ENCODE measurements around the gene ERAL1. TPM values are rescaled to one million over a fixed set of nuclear protein-coding genes. Genes with fewer than 3 reads are reported as not detected.

Gene ERAL1
- total and polyA plus RNA-seq, 2 donors (not counting 1 experiment from before 2014, with no cell fraction given) = 35.9 to 45.7 TPM

DNA sequence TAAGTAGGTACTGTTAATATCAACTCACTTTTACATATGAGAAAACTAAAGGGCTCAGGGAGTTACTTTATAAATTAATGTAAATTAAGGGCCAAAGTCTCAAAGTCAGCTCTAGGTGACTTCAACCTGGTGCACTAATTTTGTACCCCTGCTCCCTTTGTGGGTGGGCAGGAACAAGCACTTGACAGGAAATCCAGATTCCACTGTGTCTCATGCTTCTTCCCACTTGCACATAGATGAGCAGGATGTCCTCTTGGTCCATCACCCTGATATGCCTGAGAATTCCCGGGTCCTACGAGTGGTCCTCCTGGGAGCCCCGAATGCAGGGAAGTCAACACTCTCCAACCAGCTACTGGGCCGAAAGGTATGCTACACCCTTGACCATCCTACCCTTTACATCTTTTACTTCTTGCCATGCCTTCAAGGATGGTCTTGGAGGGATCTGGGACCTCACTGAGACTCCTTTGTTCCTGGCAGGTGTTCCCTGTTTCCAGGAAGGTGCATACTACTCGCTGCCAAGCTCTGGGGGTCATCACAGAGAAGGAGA is 1.3 kb downstream of the ERAL1 start:
- no peak overlapping the region for H3K27ac ChIP-seq (ENCODE audit: low read length in 2 of 2)
- no peak overlapping the region for H2AFZ ChIP-seq (ENCODE audit: insufficient read depth, low read depth, low read length, poor library complexity, severe bottlenecking)
- Mint-ChIP-seq H3K4me1 (peaks cover 17% of the 10 kb centered on the region), H3K9me3 (ENCODE audit: insufficient read depth) (no peaks in the 10 kb centered on the region), H3K27ac (no peak overlapping the region), H3K27me3 (no peaks in the 10 kb centered on the region), H3K4me3 (peak overlapping the region; percentile 96)
- no peaks in the 10 kb centered on the region for H3K27me3 ChIP-seq (replicated peaks in 1 of 4; ENCODE audit: control extremely low read depth in 1 of 4, control insufficient read depth in 3 of 4, insufficient read depth in 4 of 4, low read length in 3 of 4)
- ATAC-seq (ENCODE audit: low read depth) (no peak), DNase-seq (no peak)
- H3K79me2 ChIP-seq (ENCODE audit: control insufficient read depth, insufficient read depth, low read length) = peaks cover 14% of the 10 kb centered on the region
- H3K36me3 ChIP-seq (replicated peaks in 1 of 2; ENCODE audit: control extremely low read depth in 1 of 2, control insufficient read depth in 1 of 2, extremely low read depth in 1 of 2, insufficient read depth in 2 of 2, low read length in 1 of 2) = peaks cover 0 to 27% of the 10 kb centered on the region in 2 experiments
- intact Hi-C loops (cut with micrococcal nuclease) = no loop called here
- no peaks in the 10 kb centered on the region for H3K9me3 ChIP-seq (ENCODE audit: control extremely low read depth in 1 of 3, control insufficient read depth in 2 of 3, insufficient read depth in 1 of 3, low read length in 2 of 3)
- CTCF ChIA-PET = interaction anchor here (0.7 to 1.1 kb wide), 5 partner anchors 9 to 106 kb away, joined by 3 to 4 read pairs (median 3); no protein-coding TSS in a partner anchor
- no peak overlapping the region for H3K4me2 ChIP-seq (replicated peaks; ENCODE audit: low read depth, low read length, poor library complexity, severe bottlenecking)
- H3K4me3 ChIP-seq (ENCODE audit: control extremely low read depth in 1 of 5, extremely low read depth in 1 of 5, insufficient read depth in 1 of 5, low read depth in 2 of 5, low read length in 4 of 5) = no peak overlapping the region
- TF ChIP-seq EZH2 (IDR thresholded peaks at IDR 0.05; ENCODE audit: borderline replicate concordance, insufficient read depth, low read depth, low read length, poor library complexity, severe bottlenecking) = no peak
- TF ChIP-seq, protein P1, sequence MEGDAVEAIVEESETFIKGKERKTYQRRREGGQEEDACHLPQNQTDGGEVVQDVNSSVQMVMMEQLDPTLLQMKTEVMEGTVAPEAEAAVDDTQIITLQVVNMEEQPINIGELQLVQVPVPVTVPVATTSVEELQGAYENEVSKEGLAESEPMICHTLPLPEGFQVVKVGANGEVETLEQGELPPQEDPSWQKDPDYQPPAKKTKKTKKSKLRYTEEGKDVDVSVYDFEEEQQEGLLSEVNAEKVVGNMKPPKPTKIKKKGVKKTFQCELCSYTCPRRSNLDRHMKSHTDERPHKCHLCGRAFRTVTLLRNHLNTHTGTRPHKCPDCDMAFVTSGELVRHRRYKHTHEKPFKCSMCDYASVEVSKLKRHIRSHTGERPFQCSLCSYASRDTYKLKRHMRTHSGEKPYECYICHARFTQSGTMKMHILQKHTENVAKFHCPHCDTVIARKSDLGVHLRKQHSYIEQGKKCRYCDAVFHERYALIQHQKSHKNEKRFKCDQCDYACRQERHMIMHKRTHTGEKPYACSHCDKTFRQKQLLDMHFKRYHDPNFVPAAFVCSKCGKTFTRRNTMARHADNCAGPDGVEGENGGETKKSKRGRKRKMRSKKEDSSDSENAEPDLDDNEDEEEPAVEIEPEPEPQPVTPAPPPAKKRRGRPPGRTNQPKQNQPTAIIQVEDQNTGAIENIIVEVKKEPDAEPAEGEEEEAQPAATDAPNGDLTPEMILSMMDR (IDR thresholded peaks at IDR 0.05) = no peak
- POLR2A ChIA-PET = interaction anchor here (0.6 to 0.7 kb wide), 3 partner anchors 112 to 147 kb away, joined by 3 to 5 read pairs (median 3); no protein-coding TSS in a partner anchor
- H4K20me1 ChIP-seq (ENCODE audit: control insufficient read depth, insufficient read depth, low read length, poor library complexity, severe bottlenecking) = no peaks in the 10 kb centered on the region
- 100% methylated on average over 5 of the region's 5 CpGs for WGBS (ENCODE audit: insufficient coverage)
- peaks cover 10 to 16% of the 10 kb centered on the region in 2 donors for H3K4me1 ChIP-seq (ENCODE audit: control insufficient read depth in 2 of 2, insufficient read depth in 2 of 2, low read length in 2 of 2)
- H3K9ac ChIP-seq (ENCODE audit: low read length) = no peak overlapping the region
